ENCODE results near the gene BHLHA15.
A peak's percentile ranks its signal among the peaks of the same experiment; 100 is the strongest.

BHLHA15 gene

GRCh38 chr7:98238076-98238475, 26.8 kb downstream of the BHLHA15 start:
- Histone ChIP-seq H3K36me3 (ENCODE audit: insufficient read depth, low read length) (no peaks in the 10 kb centered on the region), H2AFZ (ENCODE audit: low read length, unreplicated experiment) (no peak overlapping the region), H3K27ac (ENCODE audit: low read depth, low read length) (no peak overlapping the region), H3K4me1 (ENCODE audit: control insufficient read depth, insufficient read depth, low read length, unreplicated experiment) (no peaks in the 10 kb centered on the region), H3K79me2 (ENCODE audit: control insufficient read depth, insufficient read depth, low read length, unreplicated experiment) (no peaks in the 10 kb centered on the region), H3K4me3 (ENCODE audit: low read depth, low read length) (no peak overlapping the region), H3K27me3 (ENCODE audit: insufficient read depth, low read length) (no peaks in the 10 kb centered on the region)

- no peaks in the 10 kb centered on the region for H3K79me2 ChIP-seq (ENCODE audit: control insufficient read depth, insufficient read depth, low read length, unreplicated experiment)
- no peak overlapping the region for H3K4me3 ChIP-seq (ENCODE audit: low read depth, low read length)
- no peak overlapping the region for H3K27ac ChIP-seq (ENCODE audit: low read depth, low read length)
- H3K36me3 ChIP-seq (ENCODE audit: insufficient read depth, low read length), result no peaks in the 10 kb centered on the region
- H3K4me1 ChIP-seq (ENCODE audit: control insufficient read depth, insufficient read depth, low read length, unreplicated experiment), result no peaks in the 10 kb centered on the region
- H3K27me3 ChIP-seq (ENCODE audit: insufficient read depth, low read length), result no peaks in the 10 kb centered on the region
- no peak overlapping the region for H2AFZ ChIP-seq (ENCODE audit: low read length, unreplicated experiment)
These were observed 27.7 kb downstream of the BHLHA15 start for GRCh38 chr7:98238976-98239375.

GRCh38 chr7:98240961-98241673, 29.9 kb downstream of the BHLHA15 start:
- Histone ChIP-seq H3K36me3 (ENCODE audit: insufficient read depth, low read length) (no peaks in the 10 kb centered on the region), H2AFZ (ENCODE audit: low read length, unreplicated experiment) (no peak overlapping the region), H3K27me3 (ENCODE audit: insufficient read depth, low read length) (no peaks in the 10 kb centered on the region)

GRCh38 chr7:98241674-98242241, 30.5 kb downstream of the BHLHA15 start:
- Histone ChIP-seq H3K4me3 (ENCODE audit: low read depth, low read length) (no peak overlapping the region), H3K4me1 (ENCODE audit: control insufficient read depth, insufficient read depth, low read length, unreplicated experiment) (no peaks in the 10 kb centered on the region), H3K27me3 (ENCODE audit: insufficient read depth, low read length) (no peaks in the 10 kb centered on the region), H3K79me2 (ENCODE audit: control insufficient read depth, insufficient read depth, low read length, unreplicated experiment) (no peaks in the 10 kb centered on the region), H3K36me3 (ENCODE audit: insufficient read depth, low read length) (no peaks in the 10 kb centered on the region), H3K27ac (ENCODE audit: low read depth, low read length) (no peak overlapping the region), H2AFZ (ENCODE audit: low read length, unreplicated experiment) (no peak overlapping the region)

More at GRCh38 chr7:98240961-98241673, 29.9 kb downstream of the BHLHA15 start:
- Histone ChIP-seq H3K79me2 (ENCODE audit: control insufficient read depth, insufficient read depth, low read length, unreplicated experiment) (no peaks in the 10 kb centered on the region), H3K4me3 (ENCODE audit: low read depth, low read length) (no peak overlapping the region), H3K4me1 (ENCODE audit: control insufficient read depth, insufficient read depth, low read length, unreplicated experiment) (no peaks in the 10 kb centered on the region), H3K27ac (ENCODE audit: low read depth, low read length) (no peak overlapping the region)

GRCh38 chr7:98242342-98242741, 31.1 kb downstream of the BHLHA15 start:
- Histone ChIP-seq H3K4me3 (ENCODE audit: low read depth, low read length) (no peak overlapping the region), H3K4me1 (ENCODE audit: control insufficient read depth, insufficient read depth, low read length, unreplicated experiment) (no peaks in the 10 kb centered on the region), H3K27ac (ENCODE audit: low read depth, low read length) (no peak overlapping the region), H3K79me2 (ENCODE audit: control insufficient read depth, insufficient read depth, low read length, unreplicated experiment) (no peaks in the 10 kb centered on the region), H3K36me3 (ENCODE audit: insufficient read depth, low read length) (no peaks in the 10 kb centered on the region), H3K27me3 (ENCODE audit: insufficient read depth, low read length) (no peaks in the 10 kb centered on the region), H2AFZ (ENCODE audit: low read length, unreplicated experiment) (no peak overlapping the region)

GRCh38 chr7:98242934-98243333, 31.7 kb downstream of the BHLHA15 start:
- no peak overlapping the region for H2AFZ ChIP-seq (ENCODE audit: low read length, unreplicated experiment)
- H3K4me3 ChIP-seq (ENCODE audit: low read depth, low read length), result no peak overlapping the region
- H3K27me3 ChIP-seq (ENCODE audit: insufficient read depth, low read length), result no peaks in the 10 kb centered on the region
- no peak overlapping the region for H3K27ac ChIP-seq (ENCODE audit: low read depth, low read length)
- no peaks in the 10 kb centered on the region for H3K79me2 ChIP-seq (ENCODE audit: control insufficient read depth, insufficient read depth, low read length, unreplicated experiment)
- H3K36me3 ChIP-seq (ENCODE audit: insufficient read depth, low read length), result no peaks in the 10 kb centered on the region
- no peaks in the 10 kb centered on the region for H3K4me1 ChIP-seq (ENCODE audit: control insufficient read depth, insufficient read depth, low read length, unreplicated experiment)

- H3K36me3 ChIP-seq (ENCODE audit: insufficient read depth, low read length), result no peaks in the 10 kb centered on the region
These were observed 33.6 kb downstream of the BHLHA15 start for GRCh38 chr7:98244871-98245270.

GRCh38 chr7:98248156-98248555, 36.9 kb downstream of the BHLHA15 start:
- no peak overlapping the region for H2AFZ ChIP-seq (ENCODE audit: low read length, unreplicated experiment)
- no peaks in the 10 kb centered on the region for H3K27me3 ChIP-seq (ENCODE audit: insufficient read depth, low read length)
- peaks cover 10% of the 10 kb centered on the region for H3K79me2 ChIP-seq (ENCODE audit: control insufficient read depth, insufficient read depth, low read length, unreplicated experiment)
- H3K4me1 ChIP-seq (ENCODE audit: control insufficient read depth, insufficient read depth, low read length, unreplicated experiment), result peaks cover 5% of the 10 kb centered on the region
- H3K27ac ChIP-seq (ENCODE audit: low read depth, low read length), result no peak overlapping the region
- H3K4me3 ChIP-seq (ENCODE audit: low read depth, low read length), result no peak overlapping the region
- no peaks in the 10 kb centered on the region for H3K36me3 ChIP-seq (ENCODE audit: insufficient read depth, low read length)

More at GRCh38 chr7:98244871-98245270, 33.6 kb downstream of the BHLHA15 start:
- H3K79me2 ChIP-seq (ENCODE audit: control insufficient read depth, insufficient read depth, low read length, unreplicated experiment), result no peaks in the 10 kb centered on the region
- no peak overlapping the region for H3K27ac ChIP-seq (ENCODE audit: low read depth, low read length)
- H3K27me3 ChIP-seq (ENCODE audit: insufficient read depth, low read length), result no peaks in the 10 kb centered on the region
- H2AFZ ChIP-seq (ENCODE audit: low read length, unreplicated experiment), result no peak overlapping the region
- no peak overlapping the region for H3K4me3 ChIP-seq (ENCODE audit: low read depth, low read length)
- H3K4me1 ChIP-seq (ENCODE audit: control insufficient read depth, insufficient read depth, low read length, unreplicated experiment), result no peaks in the 10 kb centered on the region

- Histone ChIP-seq H3K36me3 (ENCODE audit: insufficient read depth, low read length) (no peaks in the 10 kb centered on the region), H3K4me3 (ENCODE audit: low read depth, low read length) (no peak overlapping the region), H3K79me2 (ENCODE audit: control insufficient read depth, insufficient read depth, low read length, unreplicated experiment) (peaks cover 15% of the 10 kb centered on the region)
These were observed 37.9 kb downstream of the BHLHA15 start for GRCh38 chr7:98249106-98249505.

GRCh38 chr7:98250789-98251188, 39.5 kb downstream of the BHLHA15 start:
- H2AFZ ChIP-seq (ENCODE audit: low read length, unreplicated experiment), result no peak overlapping the region

More at GRCh38 chr7:98249106-98249505, 37.9 kb downstream of the BHLHA15 start:
- H3K27me3 ChIP-seq (ENCODE audit: insufficient read depth, low read length), result no peaks in the 10 kb centered on the region
- H2AFZ ChIP-seq (ENCODE audit: low read length, unreplicated experiment), result no peak overlapping the region
- H3K27ac ChIP-seq (ENCODE audit: low read depth, low read length), result no peak overlapping the region
- peaks cover 5% of the 10 kb centered on the region for H3K4me1 ChIP-seq (ENCODE audit: control insufficient read depth, insufficient read depth, low read length, unreplicated experiment)

GRCh38 chr7:98251231-98251600, 40.0 kb downstream of the BHLHA15 start:
- Histone ChIP-seq H3K4me1 (ENCODE audit: control insufficient read depth, insufficient read depth, low read length, unreplicated experiment) (peaks cover 5% of the 10 kb centered on the region), H3K79me2 (ENCODE audit: control insufficient read depth, insufficient read depth, low read length, unreplicated experiment) (peaks cover 15% of the 10 kb centered on the region), H3K27ac (ENCODE audit: low read depth, low read length) (no peak overlapping the region), H3K36me3 (ENCODE audit: insufficient read depth, low read length) (no peaks in the 10 kb centered on the region), H3K27me3 (ENCODE audit: insufficient read depth, low read length) (no peaks in the 10 kb centered on the region), H2AFZ (ENCODE audit: low read length, unreplicated experiment) (no peak overlapping the region), H3K4me3 (ENCODE audit: low read depth, low read length) (peak overlapping the region; percentile 95)

More at GRCh38 chr7:98250789-98251188, 39.5 kb downstream of the BHLHA15 start:
- H3K4me1 ChIP-seq (ENCODE audit: control insufficient read depth, insufficient read depth, low read length, unreplicated experiment), result peaks cover 5% of the 10 kb centered on the region
- no peak overlapping the region; the same call in 1 of the 2 replicates for H3K4me3 ChIP-seq (ENCODE audit: low read depth, low read length)
- no peaks in the 10 kb centered on the region for H3K36me3 ChIP-seq (ENCODE audit: insufficient read depth, low read length)
- no peaks in the 10 kb centered on the region for H3K27me3 ChIP-seq (ENCODE audit: insufficient read depth, low read length)
- H3K27ac ChIP-seq (ENCODE audit: low read depth, low read length), result no peak overlapping the region
- peaks cover 15% of the 10 kb centered on the region for H3K79me2 ChIP-seq (ENCODE audit: control insufficient read depth, insufficient read depth, low read length, unreplicated experiment)

Measured in ACC112 (cell line).